Osteoblast (primary cell): Measurements from ENCODE around the gene PTGR2. TPM values are rescaled to one million over a fixed set of nuclear protein-coding genes. Genes with fewer than 3 reads are reported as not detected.

Experiments used
- DNase-seq: peaks from one replicate; pipeline ENCODE4 v3.0.0; 2011; ENCODE audit warnings: low spot score, mixed read lengths; ENCODE audit not compliant: insufficient read length; ENCODE audit errors: missing footprints
- H2AFZ ChIP-seq: 2 replicates; pipeline ENCODE4 v1.6.0; 2011; ENCODE audit warnings: mild to moderate bottlenecking, low read length
- H3K27ac ChIP-seq: 2 replicates; pipeline ENCODE4 v1.5.1; 2011; ENCODE audit warnings: mild to moderate bottlenecking, low read depth, low read length, moderate library complexity
- H3K27me3 ChIP-seq: 2 replicates; pipeline ENCODE4 v1.6.0; 2012; ENCODE audit warnings: mild to moderate bottlenecking, control low read depth, inconsistent platforms, low read length, moderate library complexity; ENCODE audit not compliant: insufficient read depth
- H3K36me3 ChIP-seq: 2 replicates; pipeline ENCODE4 v1.5.1; 2011; ENCODE audit warnings: mild to moderate bottlenecking, low read length, control low read depth, moderate library complexity; ENCODE audit not compliant: insufficient read depth
- H3K4me1 ChIP-seq: 2 replicates; pipeline ENCODE4 v1.5.1; 2011; ENCODE audit warnings: mild to moderate bottlenecking, low read length, control low read depth, moderate library complexity; ENCODE audit not compliant: insufficient read depth
- H3K4me2 ChIP-seq: 2 replicates; pipeline ENCODE4 v1.6.0; 2011; ENCODE audit warnings: mild to moderate bottlenecking, low read length; ENCODE audit not compliant: insufficient read depth
- H3K4me3 ChIP-seq: fragments of 200-600 bp; sonication (generic); 3 replicates; pipeline ENCODE4 v1.5.1; 2012; ENCODE audit warnings: mild to moderate bottlenecking, low read length, inconsistent platforms; ENCODE audit not compliant: insufficient read depth
- H3K79me2 ChIP-seq: 2 replicates; pipeline ENCODE4 v1.6.0; 2012; ENCODE audit warnings: mild to moderate bottlenecking, low read length, control low read depth, inconsistent platforms; ENCODE audit not compliant: insufficient read depth
- H3K9me3 ChIP-seq: 2 replicates; pipeline ENCODE4 v1.5.1; 2011; ENCODE audit warnings: low read depth, low read length, control low read depth
- H4K20me1 ChIP-seq: 2 replicates; pipeline ENCODE4 v1.6.0; 2012; ENCODE audit warnings: mild to moderate bottlenecking, low read length, control low read depth; ENCODE audit not compliant: insufficient read depth
- CTCF ChIP-seq: IDR thresholded peaks from 2 replicates; pipeline ENCODE4 v1.5.1; 2011; ENCODE audit warnings: mild to moderate bottlenecking, low read depth, low read length, moderate library complexity; ENCODE audit errors: extremely low read depth
- total RNA-seq: library from RNA; depleted of rRNA; stranded (reverse); fragments of >200 nt; gene quantifications from 2 replicates; pipeline ENCODE4 v1.2.3, GENCODE V29; 2012

PTGR2 gene
- total RNA-seq, 1 donor, result 7.2 TPM

GRCh38 chr14:73873660-73874059 is 22.0 kb downstream of the PTGR2 start:
- TF ChIP-seq CTCF, result no peak
- H3K4me1 ChIP-seq, result no peaks in the 10 kb centered on the region
- no peak overlapping the region for H3K4me3 ChIP-seq
- no peaks in the 10 kb centered on the region for H3K79me2 ChIP-seq
- H2AFZ ChIP-seq, result no peak overlapping the region
- no peak overlapping the region for H3K27ac ChIP-seq
- no peak overlapping the region for H3K4me2 ChIP-seq
- no peaks in the 10 kb centered on the region for H3K9me3 ChIP-seq
- H4K20me1 ChIP-seq, result no peaks in the 10 kb centered on the region
- DNase-seq, result no peak
- no peaks in the 10 kb centered on the region for H3K36me3 ChIP-seq
- H3K27me3 ChIP-seq, result no peaks in the 10 kb centered on the region

- no peak for TF ChIP-seq CTCF
These were observed 26.2 kb downstream of the PTGR2 start for GRCh38 chr14:73877790-73878189.

GRCh38 chr14:73878436-73878835 is 26.8 kb downstream of the PTGR2 start:
- no peak for DNase-seq
- Histone ChIP-seq H4K20me1 (no peaks in the 10 kb centered on the region), H3K79me2 (no peaks in the 10 kb centered on the region), H2AFZ (no peak overlapping the region), H3K36me3 (no peaks in the 10 kb centered on the region), H3K4me3 (no peak overlapping the region), H3K4me1 (no peaks in the 10 kb centered on the region), H3K27me3 (no peaks in the 10 kb centered on the region), H3K27ac (no peak overlapping the region), H3K4me2 (no peak overlapping the region), H3K9me3 (no peaks in the 10 kb centered on the region)
- no peak for TF ChIP-seq CTCF

More at GRCh38 chr14:73877790-73878189, 26.2 kb downstream of the PTGR2 start:
- no peak overlapping the region for H3K4me3 ChIP-seq
- no peaks in the 10 kb centered on the region for H3K27me3 ChIP-seq
- DNase-seq, result no peak
- H3K4me1 ChIP-seq, result no peaks in the 10 kb centered on the region
- H3K27ac ChIP-seq, result no peak overlapping the region
- H4K20me1 ChIP-seq, result no peaks in the 10 kb centered on the region
- no peak overlapping the region for H2AFZ ChIP-seq
- no peaks in the 10 kb centered on the region for H3K9me3 ChIP-seq
- no peak overlapping the region for H3K4me2 ChIP-seq
- no peaks in the 10 kb centered on the region for H3K36me3 ChIP-seq
- no peaks in the 10 kb centered on the region for H3K79me2 ChIP-seq

DNA sequence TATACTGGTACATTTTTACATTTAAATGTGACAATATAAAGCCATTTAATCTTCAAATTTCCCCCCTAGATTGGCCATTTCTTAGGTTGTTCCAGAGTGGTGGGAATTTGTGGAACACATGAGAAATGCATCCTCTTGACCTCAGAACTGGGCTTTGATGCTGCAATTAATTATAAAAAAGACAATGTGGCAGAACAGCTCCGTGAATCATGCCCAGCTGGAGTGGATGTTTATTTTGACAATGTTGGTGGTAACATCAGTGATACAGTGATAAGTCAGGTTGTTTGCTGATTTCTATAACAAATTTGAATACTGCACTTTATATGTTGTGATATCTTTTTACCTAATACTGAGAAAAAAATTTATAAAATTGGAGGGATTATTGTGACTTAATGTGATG is 27.4 kb downstream of the PTGR2 start:
- no peaks in the 10 kb centered on the region for H3K9me3 ChIP-seq
- H3K36me3 ChIP-seq, result no peaks in the 10 kb centered on the region
- H3K79me2 ChIP-seq, result no peaks in the 10 kb centered on the region
- no peak for TF ChIP-seq CTCF
- no peak overlapping the region for H3K27ac ChIP-seq
- H2AFZ ChIP-seq, result no peak overlapping the region
- no peak overlapping the region for H3K4me2 ChIP-seq
- no peak overlapping the region for H3K4me3 ChIP-seq
- H3K27me3 ChIP-seq, result no peaks in the 10 kb centered on the region
- H3K4me1 ChIP-seq, result no peaks in the 10 kb centered on the region
- no peak for DNase-seq
- H4K20me1 ChIP-seq, result no peaks in the 10 kb centered on the region
